H7 (cell line): Measurements from ENCODE around the gene PTGIS. TPM values are rescaled to one million over a fixed set of nuclear protein-coding genes. Genes with fewer than 3 reads are reported as not detected.

Experiments used
- DNase-seq: peaks from one replicate; pipeline ENCODE4 v3.0.0; 2012
- H3K27me3 ChIP-seq: 2 replicates; pipeline ENCODE4 v1.6.0; 2011; ENCODE audit warnings: mild to moderate bottlenecking, low read length; ENCODE audit not compliant: control insufficient read depth, insufficient read depth
- H3K36me3 ChIP-seq: replicated peaks from 2 replicates; pipeline ENCODE4 v1.5.1; 2011; ENCODE audit warnings: low read length; ENCODE audit not compliant: control insufficient read depth, insufficient read depth
- H3K4me3 ChIP-seq: 2 replicates; pipeline ENCODE4 v1.5.1; 2011; ENCODE audit warnings: low read depth, mild to moderate bottlenecking, control low read depth, low read length, moderate library complexity; ENCODE audit not compliant: insufficient read depth
- total RNA-seq: library from RNA; depleted of rRNA; stranded (reverse); fragments of >200 nt; shearing (Covaris generic); gene quantifications from 2 replicates; pipeline ENCODE4 v1.2.3, GENCODE V29; 2014

PTGIS gene
- total RNA-seq, 1 experiment from 2014 or later: 14.3 TPM

GRCh38 chr20:49603209-49603627, 35.3 kb upstream of the PTGIS start:
- H3K4me3 ChIP-seq: no peak overlapping the region
- no peaks in the 10 kb centered on the region for H3K36me3 ChIP-seq
- peak; percentile 77 for DNase-seq
- H3K27me3 ChIP-seq: 0 out of 2 replicates have a peak, but pooled peaks cover 2% of the 10 kb centered on the region

- no peaks in the 10 kb centered on the region for H3K27me3 ChIP-seq
- H3K4me3 ChIP-seq: no peak overlapping the region
- H3K36me3 ChIP-seq: no peaks in the 10 kb centered on the region
- no peak for DNase-seq
Observed at GRCh38 chr20:49602345-49603208, 34.6 kb upstream of the PTGIS start.

GRCh38 chr20:49601153-49601924, 33.4 kb upstream of the PTGIS start:
- H3K36me3 ChIP-seq: no peaks in the 10 kb centered on the region
- no peaks in the 10 kb centered on the region for H3K27me3 ChIP-seq
- DNase-seq: no peak
- no peak overlapping the region for H3K4me3 ChIP-seq

- no peaks in the 10 kb centered on the region for H3K36me3 ChIP-seq
- no peak overlapping the region for H3K4me3 ChIP-seq
- H3K27me3 ChIP-seq: no peaks in the 10 kb centered on the region
- DNase-seq: no peak
Observed at GRCh38 chr20:49599746-49600113, 31.8 kb upstream of the PTGIS start.

GRCh38 chr20:49597825-49598395, 30.0 kb upstream of the PTGIS start:
- no peak for DNase-seq
- H3K27me3 ChIP-seq: no peaks in the 10 kb centered on the region
- no peak overlapping the region for H3K4me3 ChIP-seq
- H3K36me3 ChIP-seq: no peaks in the 10 kb centered on the region

GRCh38 chr20:49595811-49596561, 28.0 kb upstream of the PTGIS start:
- Histone ChIP-seq H3K4me3 (no peak overlapping the region), H3K36me3 (no peaks in the 10 kb centered on the region), H3K27me3 (no peaks in the 10 kb centered on the region)
- DNase-seq: no peak

GRCh38 chr20:49595346-49595745, 27.4 kb upstream of the PTGIS start:
- DNase-seq: no peak

GRCh38 chr20:49594931-49595315, 27.0 kb upstream of the PTGIS start:
- DNase-seq: no peak
- Histone ChIP-seq H3K4me3 (no peak overlapping the region), H3K36me3 (no peaks in the 10 kb centered on the region), H3K27me3 (no peaks in the 10 kb centered on the region)

More at GRCh38 chr20:49595346-49595745, 27.4 kb upstream of the PTGIS start:
- Histone ChIP-seq H3K4me3 (no peak overlapping the region), H3K36me3 (no peaks in the 10 kb centered on the region), H3K27me3 (no peaks in the 10 kb centered on the region)

GRCh38 chr20:49594143-49594930, 26.4 kb upstream of the PTGIS start:
- Histone ChIP-seq H3K4me3 (no peak overlapping the region), H3K27me3 (no peaks in the 10 kb centered on the region), H3K36me3 (no peaks in the 10 kb centered on the region)
- no peak for DNase-seq

- H3K27me3 ChIP-seq: no peaks in the 10 kb centered on the region
- no peak overlapping the region for H3K4me3 ChIP-seq
- no peak for DNase-seq
- H3K36me3 ChIP-seq: no peaks in the 10 kb centered on the region
Observed at GRCh38 chr20:49593466-49594142, 25.7 kb upstream of the PTGIS start.

- DNase-seq: no peak
Observed at GRCh38 chr20:49592120-49592519, 24.2 kb upstream of the PTGIS start.

GRCh38 chr20:49591217-49591865, 23.4 kb upstream of the PTGIS start:
- Histone ChIP-seq H3K4me3 (no peak overlapping the region), H3K27me3 (no peaks in the 10 kb centered on the region), H3K36me3 (no peaks in the 10 kb centered on the region)
- DNase-seq: no peak

More at GRCh38 chr20:49592120-49592519, 24.2 kb upstream of the PTGIS start:
- Histone ChIP-seq H3K4me3 (no peak overlapping the region), H3K36me3 (no peaks in the 10 kb centered on the region), H3K27me3 (no peaks in the 10 kb centered on the region)
